Fibroblast of mammary gland (primary cell): Measurements from ENCODE around the gene FGF19.

Experiments used
- DNase-seq: peaks from one replicate; pipeline ENCODE4 v3.0.0-alpha.2; 2010; ENCODE audit warnings: low read depth
- H3K4me3 ChIP-seq: 2 replicates; pipeline ENCODE4 v1.5.1; 2011; ENCODE audit warnings: low read depth, mild to moderate bottlenecking, low read length, moderate library complexity; ENCODE audit not compliant: control insufficient read depth
- CTCF ChIP-seq: conservative IDR thresholded peaks from 2 replicates; pipeline ENCODE4 v1.5.1; 2011; ENCODE audit warnings: low read depth, low read length, inconsistent platforms; ENCODE audit not compliant: control insufficient read depth, insufficient read depth

The FGF19 gene

GRCh38 chr11:69661413-69661715 is 42.5 kb downstream of the FGF19 start:
- no peak for DNase-seq
- no peak overlapping the region for H3K4me3 ChIP-seq
- TF ChIP-seq CTCF: no peak

- no peak for DNase-seq
- H3K4me3 ChIP-seq: no peak overlapping the region
- TF ChIP-seq CTCF: no peak
These were observed 43.8 kb downstream of the FGF19 start for GRCh38 chr11:69660001-69660500.

GRCh38 chr11:69659591-69659990 is 44.2 kb downstream of the FGF19 start:
- H3K4me3 ChIP-seq: no peak overlapping the region
- no peak for DNase-seq
- TF ChIP-seq CTCF: no peak

- H3K4me3 ChIP-seq: no peak overlapping the region
- no peak for TF ChIP-seq CTCF
- no peak for DNase-seq
These were observed 45.0 kb downstream of the FGF19 start for GRCh38 chr11:69658626-69659450.

- no peak for TF ChIP-seq CTCF
- DNase-seq: no peak
- H3K4me3 ChIP-seq: no peak overlapping the region
These were observed 45.8 kb downstream of the FGF19 start for GRCh38 chr11:69657911-69658625.

- DNase-seq: no peak
- TF ChIP-seq CTCF: no peak
- H3K4me3 ChIP-seq: no peak overlapping the region
These were observed 46.3 kb downstream of the FGF19 start for GRCh38 chr11:69657456-69657910.
